ENCODE results near the gene DGCR2.
A peak's percentile ranks its signal among the peaks of the same experiment; 100 is the strongest.
"Not testable (repeated sequence)": the region's sequence is repeated elsewhere in the genome, so short reads cannot be mapped to it uniquely, and the experiment has no call there.

DGCR2 gene

GRCh38 chr22:19167106-19167869, 45.1 kb upstream of the DGCR2 start:
- no peaks in the 10 kb centered on the region for H3K9me3 Mint-ChIP-seq
- peaks cover 71% of the 10 kb centered on the region for H3K27me3 Mint-ChIP-seq (ENCODE audit: low read depth)

GRCh38 chr22:19166421-19166820, 44.2 kb upstream of the DGCR2 start:
- H3K36me3 Mint-ChIP-seq (ENCODE audit: low read depth), result no peaks in the 10 kb centered on the region
- H3K4me1 Mint-ChIP-seq, result peaks cover 7% of the 10 kb centered on the region
- H3K4me3 Mint-ChIP-seq, result no peak overlapping the region
- no peak for TF ChIP-seq CTCF (IDR thresholded peaks at IDR 0.05; ENCODE audit: unreplicated experiment in 3 of 3)
- H3K27me3 Mint-ChIP-seq (ENCODE audit: low read depth), result peaks cover 71% of the 10 kb centered on the region
- no peak overlapping the region for H3K27ac Mint-ChIP-seq
- H3K9me3 Mint-ChIP-seq, result no peaks in the 10 kb centered on the region

More at GRCh38 chr22:19167106-19167869, 45.1 kb upstream of the DGCR2 start:
- Mint-ChIP-seq H3K4me3 (peak overlapping the region in 2 of 3 experiments; percentile 23 to 44), H3K27ac (no peak overlapping the region), H3K4me1 (peaks cover 11% of the 10 kb centered on the region), H3K36me3 (ENCODE audit: low read depth) (no peaks in the 10 kb centered on the region)
- TF ChIP-seq CTCF (IDR thresholded peaks at IDR 0.05; ENCODE audit: unreplicated experiment in 3 of 3), result no peak

- H3K27ac Mint-ChIP-seq, result no peak overlapping the region
- no peaks in the 10 kb centered on the region for H3K4me1 Mint-ChIP-seq
- no peaks in the 10 kb centered on the region for H3K36me3 Mint-ChIP-seq (ENCODE audit: low read depth)
- peaks cover 59% of the 10 kb centered on the region for H3K27me3 Mint-ChIP-seq (ENCODE audit: low read depth)
- H3K9me3 Mint-ChIP-seq, result no peaks in the 10 kb centered on the region
- H3K4me3 Mint-ChIP-seq, result no peak overlapping the region
- TF ChIP-seq CTCF (IDR thresholded peaks at IDR 0.05; ENCODE audit: unreplicated experiment in 3 of 3), result no peak
These were observed 42.2 kb upstream of the DGCR2 start for GRCh38 chr22:19164425-19164824.

- not testable (repeated sequence) for H3K4me1 Mint-ChIP-seq; H3K36me3 Mint-ChIP-seq (ENCODE audit: low read depth); H3K4me3 Mint-ChIP-seq; H3K27ac Mint-ChIP-seq; H3K9me3 Mint-ChIP-seq
- H3K27me3 Mint-ChIP-seq (ENCODE audit: low read depth), result peaks cover 51% of the 10 kb centered on the region
These were observed 36.4 kb upstream of the DGCR2 start for GRCh38 chr22:19158649-19159048.

GRCh38 chr22:19156109-19156508, 33.9 kb upstream of the DGCR2 start:
- H3K27ac Mint-ChIP-seq; H3K4me3 Mint-ChIP-seq; H3K36me3 Mint-ChIP-seq (ENCODE audit: low read depth); H3K4me1 Mint-ChIP-seq: not testable (repeated sequence)
- Mint-ChIP-seq H3K9me3 (peaks cover 13% of the 10 kb centered on the region), H3K27me3 (ENCODE audit: low read depth) (peaks cover 74% of the 10 kb centered on the region)

GRCh38 chr22:19152942-19153883, 31.0 kb upstream of the DGCR2 start:
- H3K27me3 Mint-ChIP-seq (ENCODE audit: low read depth), result peaks cover 77% of the 10 kb centered on the region

More at GRCh38 chr22:19152942-19153883, 31.0 kb upstream of the DGCR2 start:
- H3K27ac Mint-ChIP-seq, result no peak overlapping the region
- peak overlapping the region in 1 of 3 experiments; percentile 15 for H3K4me3 Mint-ChIP-seq
- peaks cover 13% of the 10 kb centered on the region for H3K9me3 Mint-ChIP-seq
- peaks cover 4% of the 10 kb centered on the region for H3K36me3 Mint-ChIP-seq (ENCODE audit: low read depth)
- TF ChIP-seq CTCF (IDR thresholded peaks at IDR 0.05; ENCODE audit: unreplicated experiment in 3 of 3), result no peak
- H3K4me1 Mint-ChIP-seq, result no peaks in the 10 kb centered on the region
